COLO668 (cell line): ENCODE measurements around the gene ENPP7.

Source experiments
- DNase-seq: peaks from one replicate; lab custom pipeline; 2025; ENCODE audit not compliant: unreplicated experiment; lab: John Stamatoyannopoulos, UW

The ENPP7 gene

GRCh38 chr17:79730769-79731483 lies at the start of gene ENPP7:
Gene ENPP7, plus strand, starts transcription at chr17:79730943. Its CDS starts 197 bp downstream, at chr17:79731140.
- DNase-seq = no peak

GRCh38 chr17:79681101-79681621 lies 49.6 kb upstream of the ENPP7 start:
- no peak for DNase-seq

GRCh38 chr17:79681628-79682261 lies 49.0 kb upstream of the ENPP7 start:
- DNase-seq = no peak

GRCh38 chr17:79683365-79683764 lies 47.4 kb upstream of the ENPP7 start:
- no peak for DNase-seq

GRCh38 chr17:79684132-79684985 lies 46.4 kb upstream of the ENPP7 start:
- DNase-seq = no peak

- DNase-seq = no peak
These were observed 45.6 kb upstream of the ENPP7 start for GRCh38 chr17:79685121-79685520.

GRCh38 chr17:79686476-79686875 lies 44.3 kb upstream of the ENPP7 start:
- DNase-seq = no peak

GRCh38 chr17:79690466-79690865 lies 40.3 kb upstream of the ENPP7 start:
- DNase-seq = no peak

- no peak for DNase-seq
These were observed 39.5 kb upstream of the ENPP7 start for GRCh38 chr17:79690988-79691836.

- no peak for DNase-seq
These were observed 38.8 kb upstream of the ENPP7 start for GRCh38 chr17:79691931-79692330.

GRCh38 chr17:79693419-79693818 lies 37.3 kb upstream of the ENPP7 start:
- no peak for DNase-seq

- no peak for DNase-seq
These were observed 35.4 kb upstream of the ENPP7 start for GRCh38 chr17:79695293-79695790.

GRCh38 chr17:79695797-79696609 lies 34.7 kb upstream of the ENPP7 start:
- DNase-seq = no peak

GRCh38 chr17:79696610-79696982 lies 34.1 kb upstream of the ENPP7 start:
- DNase-seq = no peak

- no peak for DNase-seq
These were observed 32.4 kb upstream of the ENPP7 start for GRCh38 chr17:79698146-79698846.

- no peak for DNase-seq
These were observed 31.2 kb upstream of the ENPP7 start for GRCh38 chr17:79699386-79700036.

GRCh38 chr17:79700592-79700991 lies 30.2 kb upstream of the ENPP7 start:
- no peak for DNase-seq

GRCh38 chr17:79702034-79702433 lies 28.7 kb upstream of the ENPP7 start:
- DNase-seq = no peak
